Measurements from ENCODE around the gene CYP4A22.

CYP4A22 gene

DNA sequence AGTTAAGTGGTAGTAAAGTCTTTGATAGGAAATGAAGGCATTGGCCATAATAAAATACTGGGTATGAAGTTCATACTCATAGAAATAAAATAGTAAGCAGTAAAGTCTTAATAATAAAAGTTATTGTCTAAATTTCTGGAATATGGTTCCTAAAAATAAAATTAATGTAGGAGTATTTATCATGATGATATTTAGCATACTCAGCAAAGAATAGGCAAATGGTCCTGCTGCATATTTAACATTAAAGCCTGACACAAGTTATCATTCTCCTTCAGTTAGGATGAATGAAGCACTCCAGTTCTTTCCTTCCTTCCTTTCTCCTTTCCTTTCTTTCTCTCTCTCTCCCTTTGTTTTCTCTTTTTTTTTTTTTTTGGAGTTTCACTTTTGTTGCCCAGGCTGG lies 27.3 kb downstream of the CYP4A22 start:
- in situ Hi-C loops (cut with MboI; ENCODE audit: low pct_unique_long_range_greater_than_20kb, low sequenced_read_pairs, unreplicated experiment): no loop called here
- DNase-seq (ENCODE audit: low spot score): no peak
- TF ChIP-seq, protein P1, sequence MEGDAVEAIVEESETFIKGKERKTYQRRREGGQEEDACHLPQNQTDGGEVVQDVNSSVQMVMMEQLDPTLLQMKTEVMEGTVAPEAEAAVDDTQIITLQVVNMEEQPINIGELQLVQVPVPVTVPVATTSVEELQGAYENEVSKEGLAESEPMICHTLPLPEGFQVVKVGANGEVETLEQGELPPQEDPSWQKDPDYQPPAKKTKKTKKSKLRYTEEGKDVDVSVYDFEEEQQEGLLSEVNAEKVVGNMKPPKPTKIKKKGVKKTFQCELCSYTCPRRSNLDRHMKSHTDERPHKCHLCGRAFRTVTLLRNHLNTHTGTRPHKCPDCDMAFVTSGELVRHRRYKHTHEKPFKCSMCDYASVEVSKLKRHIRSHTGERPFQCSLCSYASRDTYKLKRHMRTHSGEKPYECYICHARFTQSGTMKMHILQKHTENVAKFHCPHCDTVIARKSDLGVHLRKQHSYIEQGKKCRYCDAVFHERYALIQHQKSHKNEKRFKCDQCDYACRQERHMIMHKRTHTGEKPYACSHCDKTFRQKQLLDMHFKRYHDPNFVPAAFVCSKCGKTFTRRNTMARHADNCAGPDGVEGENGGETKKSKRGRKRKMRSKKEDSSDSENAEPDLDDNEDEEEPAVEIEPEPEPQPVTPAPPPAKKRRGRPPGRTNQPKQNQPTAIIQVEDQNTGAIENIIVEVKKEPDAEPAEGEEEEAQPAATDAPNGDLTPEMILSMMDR (IDR thresholded peaks at IDR 0.05; ENCODE audit: extremely low read depth, insufficient read depth, missing control alignments): no peak

DNA sequence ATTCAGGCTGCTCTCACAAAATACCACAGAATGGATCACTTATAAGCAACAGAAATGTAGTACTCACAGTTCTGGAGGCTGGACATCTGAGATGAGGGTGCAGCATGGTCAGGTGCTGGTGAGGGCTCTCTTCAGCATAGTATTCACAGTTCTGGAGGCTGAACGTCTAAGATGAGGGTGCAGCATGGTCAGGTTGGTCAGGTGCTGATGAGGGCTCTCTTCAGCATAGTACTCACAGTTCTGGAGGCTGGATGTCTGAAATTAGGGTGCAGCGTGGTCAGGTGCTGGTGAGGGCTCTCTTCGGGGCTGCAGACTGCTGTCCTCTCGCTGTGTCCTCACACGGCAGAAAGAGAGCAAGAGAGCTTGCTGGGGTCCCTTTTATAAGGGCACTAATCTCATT lies 35.5 kb downstream of the CYP4A22 start:
- no peak for DNase-seq (ENCODE audit: low spot score)
- TF ChIP-seq, protein P1 (IDR thresholded peaks at IDR 0.05; ENCODE audit: extremely low read depth, insufficient read depth, missing control alignments): no peak
- in situ Hi-C loops (cut with MboI; ENCODE audit: low pct_unique_long_range_greater_than_20kb, low sequenced_read_pairs, unreplicated experiment): no loop called here

DNA sequence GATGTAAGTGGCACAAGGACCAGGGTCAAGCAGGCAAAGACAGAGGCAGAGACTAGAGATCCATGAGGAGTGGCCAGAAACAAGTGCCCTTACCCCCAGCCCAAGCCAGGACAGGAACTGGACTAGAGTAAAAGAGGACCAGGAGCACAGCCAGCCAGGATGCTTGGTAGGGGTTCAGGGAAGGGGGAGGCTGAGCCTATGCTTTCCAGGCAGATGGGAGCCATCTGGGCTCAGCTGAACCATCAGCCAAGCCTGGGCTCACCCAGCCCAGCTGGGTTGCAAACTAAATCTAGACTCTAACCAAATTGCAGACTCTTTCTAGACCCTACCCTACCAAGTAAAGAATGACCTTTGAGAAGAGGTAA lies 37.4 kb downstream of the CYP4A22 start:
- DNase-seq (ENCODE audit: low spot score): no peak
- in situ Hi-C loops (cut with MboI; ENCODE audit: low pct_unique_long_range_greater_than_20kb, low sequenced_read_pairs, unreplicated experiment): loop anchor here (25.0 kb wide), 1 partner anchor 538 kb away; no protein-coding TSS in a partner anchor
- TF ChIP-seq, protein P1 (IDR thresholded peaks at IDR 0.05; ENCODE audit: extremely low read depth, insufficient read depth, missing control alignments): no peak

DNA sequence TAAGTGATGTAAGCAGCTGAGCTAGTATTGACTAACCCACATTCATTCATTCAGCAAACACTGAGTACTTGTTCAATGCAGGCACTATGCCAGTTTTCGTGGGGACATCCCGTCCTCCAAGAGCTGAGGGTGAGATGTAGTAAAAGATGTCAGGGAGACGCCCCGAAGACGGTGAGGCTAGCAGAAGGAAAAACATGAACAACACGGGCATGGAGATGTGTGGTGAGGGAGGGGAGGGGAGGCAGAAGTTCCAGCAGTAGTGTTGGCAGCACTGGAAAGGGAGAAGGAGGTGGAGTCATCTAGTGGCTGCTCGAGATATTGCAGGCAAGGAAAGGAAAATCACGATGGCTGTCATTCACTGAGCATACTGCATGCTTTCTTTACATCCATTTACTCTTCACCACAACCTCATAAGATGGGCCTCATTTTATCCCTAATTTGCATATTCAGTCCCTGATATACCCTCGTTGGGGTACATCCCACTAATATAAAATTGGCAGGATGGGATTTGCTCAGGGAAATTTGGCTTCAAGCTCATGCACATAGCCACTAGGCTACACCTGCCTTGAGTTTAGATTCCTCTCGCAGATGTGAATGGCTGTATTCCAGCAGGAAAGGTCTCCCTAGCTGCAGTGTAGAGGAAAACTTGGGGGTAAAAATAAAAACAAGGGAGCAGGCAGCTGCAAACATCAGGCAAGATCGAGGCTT lies 38.1 kb downstream of the CYP4A22 start:
- TF ChIP-seq, protein P1 (IDR thresholded peaks at IDR 0.05; ENCODE audit: extremely low read depth, insufficient read depth, missing control alignments): peak; percentile 92
- in situ Hi-C loops (cut with MboI; ENCODE audit: low pct_unique_long_range_greater_than_20kb, low sequenced_read_pairs, unreplicated experiment): loop anchor here (25.0 kb wide), 1 partner anchor 537 kb away; no protein-coding TSS in a partner anchor
- DNase-seq (ENCODE audit: low spot score): peak; percentile 67

DNA sequence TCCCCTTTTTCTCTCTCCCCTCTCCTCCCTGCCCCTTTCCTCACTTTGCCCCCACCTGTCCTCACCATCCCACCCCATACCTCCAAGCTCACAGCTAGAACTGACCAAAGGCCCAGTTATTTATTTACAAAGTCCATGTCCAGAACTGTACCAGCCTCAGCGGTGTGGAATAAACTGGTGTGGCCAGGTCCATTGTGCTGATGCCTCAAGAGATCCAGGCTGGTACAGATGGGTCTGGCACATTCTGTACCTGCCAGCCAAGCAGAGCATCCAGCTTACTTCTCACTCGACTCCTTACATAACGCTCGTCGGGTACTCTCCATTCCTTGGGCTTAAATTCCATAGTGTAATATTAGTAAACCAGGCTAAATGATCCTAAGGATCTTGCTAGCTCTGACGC lies 40.8 kb downstream of the CYP4A22 start:
- in situ Hi-C loops (cut with MboI; ENCODE audit: low pct_unique_long_range_greater_than_20kb, low sequenced_read_pairs, unreplicated experiment): loop anchor here (25.0 kb wide), 1 partner anchor 534 kb away; no protein-coding TSS in a partner anchor
- no peak for DNase-seq (ENCODE audit: low spot score)
- TF ChIP-seq, protein P1 (IDR thresholded peaks at IDR 0.05; ENCODE audit: extremely low read depth, insufficient read depth, missing control alignments): no peak

DNA sequence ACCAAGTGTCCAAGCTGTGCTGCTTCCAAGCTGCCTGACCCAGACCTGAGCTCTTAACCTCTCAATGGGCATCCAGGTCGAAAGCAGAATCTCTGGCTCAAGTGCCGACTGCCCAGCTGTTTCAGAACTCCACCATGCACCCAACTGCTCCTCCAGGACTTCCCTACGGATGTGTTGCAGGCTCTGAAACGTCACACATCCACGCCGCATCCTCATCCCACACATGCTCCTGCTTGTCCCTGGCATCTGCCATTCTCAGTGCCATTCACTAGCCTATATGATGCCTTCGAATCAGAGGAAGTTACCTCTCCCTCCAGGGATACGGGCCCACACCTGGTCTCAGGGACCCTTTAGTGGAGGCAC lies 41.4 kb downstream of the CYP4A22 start:
- in situ Hi-C loops (cut with MboI; ENCODE audit: low pct_unique_long_range_greater_than_20kb, low sequenced_read_pairs, unreplicated experiment): loop anchor here (25.0 kb wide), 1 partner anchor 534 kb away; no protein-coding TSS in a partner anchor
- no peak for DNase-seq (ENCODE audit: low spot score)
- TF ChIP-seq, protein P1 (IDR thresholded peaks at IDR 0.05; ENCODE audit: extremely low read depth, insufficient read depth, missing control alignments): no peak

All from GM13977 (cell line).